ENCODE data around the gene PYGM.

GRCh38 chr11:64714666-64715065 lies 45.1 kb downstream of the PYGM start:
- no peak for TF ChIP-seq JARID2 (CRISPR knock-in tag; IDR thresholded peaks at IDR 0.05; ENCODE audit: insufficient replicate concordance)
- no peak for TF ChIP-seq ARNTL (CRISPR knock-in tag; IDR thresholded peaks at IDR 0.05)
- TF ChIP-seq TP53 (CRISPR knock-in tag; conservative IDR thresholded peaks at IDR 0.05) = no peak
- TF ChIP-seq LRRFIP1 (CRISPR knock-in tag; conservative IDR thresholded peaks at IDR 0.05) = no peak
- TF ChIP-seq FOXJ3 (CRISPR knock-in tag; IDR thresholded peaks at IDR 0.05; ENCODE audit: borderline replicate concordance) = no peak
- TF ChIP-seq KAT8 (CRISPR knock-in tag; IDR thresholded peaks at IDR 0.05) = no peak
- no peak for TF ChIP-seq EZH2 (conservative IDR thresholded peaks at IDR 0.05; ENCODE audit: low read depth, low read length)

Data from HepG2 (cell line).